ENCODE measurements around the gene CCL21.

The CCL21 gene

GRCh38 chr9:34662526-34663302 lies 47.2 kb downstream of the CCL21 start, which contains the start of gene CCL27:
CCL27 (minus strand) TSS chr9:34662657; CDS start chr9:34662633, 24 bp downstream.
- no peak within 1 kb of the TSS for H3K4me3 ChIP-seq
- DNase-seq (ENCODE audit: low spot score) = no peak
- H3K27ac ChIP-seq = peak within 1 kb of the TSS in 1 of 2 donors; percentile 100
- TF ChIP-seq CTCF (IDR thresholded peaks at IDR 0.05) = no peak

GRCh38 chr9:34659592-34660253 lies 50.2 kb downstream of the CCL21 start:
- DNase-seq (ENCODE audit: low spot score) = no peak
- no peak for TF ChIP-seq CTCF (IDR thresholded peaks at IDR 0.05)
- Histone ChIP-seq H3K4me3 (no peak overlapping the region), H3K27ac (no peak overlapping the region)

All from coronary artery (tissue), 2 donors.